ENCODE results near the gene WAC.

- TF ChIP-seq CTCF (IDR thresholded peaks at IDR 0.05 in 2 of 3, conservative IDR thresholded peaks at IDR 0.05 in 1 of 3; ENCODE audit: insufficient read depth in 2 of 3, low read depth in 1 of 3, low read length in 3 of 3) (no peak), ZNF384 (IDR thresholded peaks at IDR 0.05; ENCODE audit: low read depth, low read length) (no peak), ILF3 (IDR thresholded peaks at IDR 0.05; ENCODE audit: borderline replicate concordance) (no peak), ZNF347 (CRISPR knock-in tag; IDR thresholded peaks at IDR 0.05; ENCODE audit: low read depth) (no peak), FOXP4 (CRISPR knock-in tag; IDR thresholded peaks at IDR 0.05; ENCODE audit: borderline replicate concordance) (no peak), ZNF146 (CRISPR knock-in tag; IDR thresholded peaks at IDR 0.05; ENCODE audit: unreplicated experiment) (no peak), RCOR1 (IDR thresholded peaks at IDR 0.05; ENCODE audit: borderline replicate concordance in 1 of 2, low read depth in 2 of 2, low read length in 2 of 2) (peak in 1 of 2 experiments; percentile 87; a peak in 3 of 4 replicates), SMARCC2 (IDR thresholded peaks at IDR 0.05; ENCODE audit: low read depth) (no peak), E2F6 (IDR thresholded peaks at IDR 0.05; ENCODE audit: borderline replicate concordance in 1 of 2, extremely low read depth in 1 of 2, insufficient read depth in 1 of 2, insufficient read length in 1 of 2, low read depth in 1 of 2, low read length in 1 of 2, poor library complexity in 1 of 2, severe bottlenecking in 1 of 2) (no peak), KLF16 (IDR thresholded peaks at IDR 0.05) (no peak), ERF (CRISPR knock-in tag; IDR thresholded peaks at IDR 0.05) (no peak), KAT7 (CRISPR knock-in tag; IDR thresholded peaks at IDR 0.05; ENCODE audit: borderline replicate concordance) (no peak), HMGXB4 (CRISPR knock-in tag; IDR thresholded peaks at IDR 0.05) (no peak)
Measured at GRCh38 chr10:28496481-28496961, 36.4 kb upstream of the WAC start.

All from K562 (cell line).